Breast epithelium (tissue), 4 donors: ENCODE results near the gene MCRS1. TPM values are rescaled to one million over a fixed set of nuclear protein-coding genes. Genes with fewer than 3 reads are reported as not detected.
"Not testable (repeated sequence)": the region's sequence is repeated elsewhere in the genome, so short reads cannot be mapped to it uniquely, and the experiment has no call there.

ENCODE experiments used
- DNase-seq, 2 donors: peaks; one replicate each; pipeline ENCODE4 v3.0.0-alpha.2; 2019; ENCODE audit warnings: low spot score in 2 of 2
- H3K27ac ChIP-seq, 2 donors: fragments of 200-600 bp; sonication (generic) in 1 of 2; one replicate each; pipeline ENCODE4 v1.5.1; 2016 to 2019; ENCODE audit warnings: mild to moderate bottlenecking in 1 of 2
- H3K27me3 ChIP-seq, 2 donors: fragments of 200-600 bp; sonication (generic) in 1 of 2; one replicate each; pipeline versions ENCODE4 v1.5.1 to v1.6.0; 2017 to 2019; ENCODE audit warnings: control low read depth in 1 of 2, mild to moderate bottlenecking in 1 of 2
- H3K36me3 ChIP-seq: fragments of 200-600 bp; one replicate; pipeline ENCODE4 v1.5.1; 2019
- H3K4me1 ChIP-seq, 2 donors: fragments of 200-600 bp; sonication (generic); one replicate each; pipeline ENCODE4 v1.5.1; 2016 to 2019; ENCODE audit warnings: control low read depth in 1 of 2
- H3K4me3 ChIP-seq, 3 donors: fragments of 200-600 bp; sonication (generic); 1 replicate in 2 of 3; 2 replicates in 1 of 3; pipeline ENCODE4 v1.5.1; 2016 to 2019; ENCODE audit warnings: mild to moderate bottlenecking in 3 of 3, moderate library complexity in 2 of 3
- H3K9me3 ChIP-seq, 2 donors: fragments of 200-600 bp; sonication (generic) in 1 of 2; one replicate each; pipeline ENCODE4 v1.5.1; 2016 to 2019; ENCODE audit warnings: control low read depth in 1 of 2
- POLR2A ChIP-seq: fragments of 450-650 bp; IDR thresholded peaks from one replicate; pipeline ENCODE4 v1.6.1; 2016; ENCODE audit warnings: antibody characterized with exemption, mild to moderate bottlenecking, moderate library complexity
- POLR2AphosphoS5 ChIP-seq, 3 donors: sonication (generic); formaldehyde crosslinking; IDR thresholded peaks; one replicate each; pipeline ENCODE4 v1.6.1; 2017; ENCODE audit warnings: antibody characterized with exemption in 3 of 3
- intact Hi-C: fragments of 100-400 bp; cut with DNase I; formaldehyde crosslinking; loops from one replicate; pipeline ENCODE4 v1.15.1; 2023; ENCODE audit warnings: low total_unique reads
- total RNA-seq, 3 donors: library from RNA; depleted of rRNA; stranded (reverse); fragments of >200 nt; gene quantifications; one replicate each; pipeline ENCODE4 v1.1.0, GENCODE V29; 2016
- TF ChIP-seq, protein P1 (sequence below), 3 donors: fragments of 450-650 bp; IDR thresholded peaks; one replicate each; pipeline ENCODE4 v1.5.1; 2016 to 2017; ENCODE audit warnings: antibody characterized with exemption in 3 of 3, mild to moderate bottlenecking in 3 of 3, moderate library complexity in 3 of 3

Gene MCRS1
- total RNA-seq, 3 donors from 2014 or later = 37.6 to 52.4 (median 52.1) TPM

DNA sequence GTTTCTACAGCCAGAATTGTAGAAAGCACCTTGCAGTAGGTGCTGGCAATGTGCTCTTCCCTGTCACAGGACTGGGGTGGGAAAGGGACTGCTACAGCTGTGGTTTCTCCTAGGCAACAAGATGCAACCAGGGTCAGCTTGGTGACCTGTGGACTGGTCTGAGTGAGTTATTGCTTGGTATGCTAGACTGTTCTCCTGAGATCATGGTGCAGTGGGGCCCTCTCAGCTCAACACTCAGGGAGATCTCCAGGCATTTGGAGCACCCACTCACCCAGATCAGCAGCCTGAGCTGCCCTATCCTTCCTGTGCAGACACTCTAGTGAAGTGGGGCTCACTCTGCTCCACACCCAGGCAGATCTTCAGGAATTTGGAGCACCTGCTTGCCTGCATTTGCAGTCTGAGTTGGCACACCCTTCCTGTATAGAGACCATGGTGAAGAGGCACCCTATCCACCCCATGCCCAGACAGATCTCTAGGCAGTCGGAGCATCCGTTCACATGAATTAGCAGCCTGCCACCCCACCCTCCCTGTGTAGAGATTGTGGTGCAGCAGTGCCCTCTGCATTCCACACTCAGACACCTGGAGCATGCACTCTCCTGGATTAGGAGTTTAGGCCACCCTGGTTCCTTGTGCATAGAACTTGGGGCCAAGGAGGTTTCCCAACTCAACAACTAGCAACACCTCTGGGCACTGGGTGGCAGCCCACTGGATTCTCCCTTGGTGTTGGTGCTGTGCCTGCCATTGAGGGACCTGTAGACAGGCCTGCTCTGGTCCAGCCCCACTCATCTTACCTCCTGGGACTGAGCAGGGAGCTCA is 41.3 kb upstream of the MCRS1 start:
- no peak for DNase-seq
- Histone ChIP-seq H3K4me3 (no peak overlapping the region), H3K27ac (no peak overlapping the region), H3K4me1 (no peaks in the 10 kb centered on the region), H3K9me3 (no peaks in the 10 kb centered on the region), H3K27me3 (no peaks in the 10 kb centered on the region), H3K36me3 (no peaks in the 10 kb centered on the region)
- intact Hi-C loops = no loop called here
- TF ChIP-seq POLR2AphosphoS5 (IDR thresholded peaks at IDR 0.05) (no peak), POLR2A (no peak)
- TF ChIP-seq, protein P1, sequence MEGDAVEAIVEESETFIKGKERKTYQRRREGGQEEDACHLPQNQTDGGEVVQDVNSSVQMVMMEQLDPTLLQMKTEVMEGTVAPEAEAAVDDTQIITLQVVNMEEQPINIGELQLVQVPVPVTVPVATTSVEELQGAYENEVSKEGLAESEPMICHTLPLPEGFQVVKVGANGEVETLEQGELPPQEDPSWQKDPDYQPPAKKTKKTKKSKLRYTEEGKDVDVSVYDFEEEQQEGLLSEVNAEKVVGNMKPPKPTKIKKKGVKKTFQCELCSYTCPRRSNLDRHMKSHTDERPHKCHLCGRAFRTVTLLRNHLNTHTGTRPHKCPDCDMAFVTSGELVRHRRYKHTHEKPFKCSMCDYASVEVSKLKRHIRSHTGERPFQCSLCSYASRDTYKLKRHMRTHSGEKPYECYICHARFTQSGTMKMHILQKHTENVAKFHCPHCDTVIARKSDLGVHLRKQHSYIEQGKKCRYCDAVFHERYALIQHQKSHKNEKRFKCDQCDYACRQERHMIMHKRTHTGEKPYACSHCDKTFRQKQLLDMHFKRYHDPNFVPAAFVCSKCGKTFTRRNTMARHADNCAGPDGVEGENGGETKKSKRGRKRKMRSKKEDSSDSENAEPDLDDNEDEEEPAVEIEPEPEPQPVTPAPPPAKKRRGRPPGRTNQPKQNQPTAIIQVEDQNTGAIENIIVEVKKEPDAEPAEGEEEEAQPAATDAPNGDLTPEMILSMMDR (IDR thresholded peaks at IDR 0.05) = no peak

DNA sequence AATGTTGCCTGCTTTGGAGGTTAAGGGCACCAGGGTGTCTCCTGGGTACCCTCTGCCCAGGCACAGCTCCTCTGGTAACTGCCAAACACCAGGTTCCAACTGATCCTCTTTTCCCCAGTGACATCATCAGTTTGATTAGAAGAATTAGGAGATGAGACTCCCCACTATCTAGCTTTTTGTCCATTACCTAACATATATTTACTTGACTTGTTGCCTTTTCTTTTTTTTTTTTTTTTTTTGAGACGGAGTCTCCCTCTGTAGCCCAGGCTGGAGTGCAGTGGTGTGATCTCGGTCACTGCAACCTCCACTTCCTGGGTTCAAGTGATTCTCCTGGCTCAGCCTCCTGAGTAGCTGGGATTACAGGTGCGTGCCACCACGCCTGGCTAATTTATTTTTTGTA is 37.6 kb upstream of the MCRS1 start, which contains the start of gene FAM186B:
FAM186B (minus strand) TSS at position 101 of the 400 bp plus-strand sequence. CDS start 162 bp downstream, outside the sequence.
- H3K4me1 ChIP-seq, H3K36me3 ChIP-seq, H3K27ac ChIP-seq, H3K9me3 ChIP-seq, H3K27me3 ChIP-seq, H3K4me3 ChIP-seq, DNase-seq, intact Hi-C loops: not testable (repeated sequence)

DNA sequence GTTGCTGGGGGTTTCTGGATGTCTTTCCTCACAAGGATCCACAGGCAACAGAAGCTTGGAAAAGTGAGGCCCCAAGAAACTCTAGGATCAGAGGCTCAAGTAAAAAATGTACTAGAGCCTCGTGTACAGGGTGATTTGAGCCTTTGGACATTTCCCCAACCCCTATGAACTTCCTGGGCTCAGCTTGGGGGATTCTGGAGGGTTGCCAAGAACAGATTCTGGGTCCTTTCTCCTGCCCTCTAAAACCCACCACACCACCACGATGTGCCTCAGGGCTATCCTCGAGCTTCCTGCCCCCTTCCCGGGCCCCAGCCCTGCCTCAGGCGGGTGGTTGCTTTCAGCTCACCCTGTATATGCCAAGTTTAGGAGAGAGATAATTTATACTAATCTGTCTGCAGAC is 36.9 kb upstream of the MCRS1 start:
- no peaks in the 10 kb centered on the region for H3K36me3 ChIP-seq
- TF ChIP-seq POLR2A (no peak), POLR2AphosphoS5 (IDR thresholded peaks at IDR 0.05) (no peak)
- TF ChIP-seq, protein P1 (IDR thresholded peaks at IDR 0.05) = no peak
- no peaks in the 10 kb centered on the region for H3K27me3 ChIP-seq
- no peaks in the 10 kb centered on the region for H3K4me1 ChIP-seq
- DNase-seq = no peak
- H3K4me3 ChIP-seq = no peak overlapping the region
- no peak overlapping the region for H3K27ac ChIP-seq
- no peaks in the 10 kb centered on the region for H3K9me3 ChIP-seq
- intact Hi-C loops = no loop called here

DNA sequence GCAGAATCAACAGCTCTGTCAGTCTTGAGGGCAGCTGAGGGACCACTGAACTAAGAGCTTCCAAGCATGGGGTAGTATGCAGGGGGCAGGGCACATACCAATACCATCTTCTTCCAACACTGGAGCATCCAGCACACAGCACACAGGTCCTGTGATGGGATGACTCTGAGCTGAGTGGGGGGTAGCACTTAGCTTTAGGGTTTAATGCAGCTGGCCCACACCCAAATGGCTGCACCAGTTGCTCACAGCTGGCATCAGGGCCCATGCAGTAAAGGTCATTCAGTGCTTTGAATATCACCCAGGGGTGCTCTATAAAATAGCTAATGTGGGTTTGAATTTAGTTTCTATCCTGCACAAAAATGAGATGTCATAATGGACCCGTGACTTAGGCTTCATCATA is 35.8 kb upstream of the MCRS1 start:
- H3K4me3 ChIP-seq = no peak overlapping the region
- DNase-seq = no peak
- TF ChIP-seq, protein P1 (IDR thresholded peaks at IDR 0.05) = no peak
- H3K4me1 ChIP-seq = no peaks in the 10 kb centered on the region
- H3K9me3 ChIP-seq = no peaks in the 10 kb centered on the region
- no peaks in the 10 kb centered on the region for H3K36me3 ChIP-seq
- no peak overlapping the region for H3K27ac ChIP-seq
- H3K27me3 ChIP-seq = no peaks in the 10 kb centered on the region
- intact Hi-C loops = no loop called here

DNA sequence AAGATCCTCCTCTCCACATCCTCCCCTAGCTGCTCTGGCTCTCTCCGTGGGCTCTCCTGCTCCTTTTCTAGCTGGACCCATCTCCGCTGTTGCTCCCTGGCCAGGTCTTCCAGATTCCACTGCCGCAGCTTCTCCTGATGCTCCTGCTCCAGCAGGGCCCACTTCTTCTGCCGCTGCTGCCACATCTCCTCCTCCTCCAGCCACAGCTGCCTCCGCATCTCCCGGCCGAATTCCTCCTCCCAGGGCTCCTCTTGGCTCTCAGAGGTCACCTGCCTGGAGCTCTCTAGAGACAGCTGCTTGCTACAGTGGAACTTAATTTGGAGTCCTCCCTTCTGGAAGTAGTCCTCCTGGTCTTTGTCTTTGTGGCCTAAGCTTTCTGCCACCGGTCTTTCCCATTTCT is 32.0 kb upstream of the MCRS1 start:
- no peak overlapping the region for H3K27ac ChIP-seq
- no peak overlapping the region for H3K4me3 ChIP-seq
- H3K27me3 ChIP-seq = no peaks in the 10 kb centered on the region
- no peaks in the 10 kb centered on the region for H3K4me1 ChIP-seq
- TF ChIP-seq, protein P1 (IDR thresholded peaks at IDR 0.05) = no peak
- no peak for TF ChIP-seq POLR2AphosphoS5 (IDR thresholded peaks at IDR 0.05)
- TF ChIP-seq POLR2A = no peak
- H3K36me3 ChIP-seq = no peaks in the 10 kb centered on the region
- no peak for DNase-seq
- intact Hi-C loops = no loop called here
- no peaks in the 10 kb centered on the region for H3K9me3 ChIP-seq
